Activated CD8-positive, alpha-beta memory T cell treated with anti-CD3 and anti-CD28 coated beads, Interleukin-2, amount 50 U/mL, for 24 hours (primary cell): Measurements from ENCODE around the gene B9D2.
A peak's percentile ranks its signal among the peaks of the same experiment; 100 is the strongest.
"Not testable (repeated sequence)": the region's sequence is repeated elsewhere in the genome, so short reads cannot be mapped to it uniquely, and the experiment has no call there.

ENCODE experiments used
- DNase-seq: peaks from one replicate; pipeline ENCODE4 v3.0.0-alpha.2; 2020; ENCODE audit errors: extremely low read depth

Gene B9D2, protein sequence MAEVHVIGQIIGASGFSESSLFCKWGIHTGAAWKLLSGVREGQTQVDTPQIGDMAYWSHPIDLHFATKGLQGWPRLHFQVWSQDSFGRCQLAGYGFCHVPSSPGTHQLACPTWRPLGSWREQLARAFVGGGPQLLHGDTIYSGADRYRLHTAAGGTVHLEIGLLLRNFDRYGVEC

DNA sequence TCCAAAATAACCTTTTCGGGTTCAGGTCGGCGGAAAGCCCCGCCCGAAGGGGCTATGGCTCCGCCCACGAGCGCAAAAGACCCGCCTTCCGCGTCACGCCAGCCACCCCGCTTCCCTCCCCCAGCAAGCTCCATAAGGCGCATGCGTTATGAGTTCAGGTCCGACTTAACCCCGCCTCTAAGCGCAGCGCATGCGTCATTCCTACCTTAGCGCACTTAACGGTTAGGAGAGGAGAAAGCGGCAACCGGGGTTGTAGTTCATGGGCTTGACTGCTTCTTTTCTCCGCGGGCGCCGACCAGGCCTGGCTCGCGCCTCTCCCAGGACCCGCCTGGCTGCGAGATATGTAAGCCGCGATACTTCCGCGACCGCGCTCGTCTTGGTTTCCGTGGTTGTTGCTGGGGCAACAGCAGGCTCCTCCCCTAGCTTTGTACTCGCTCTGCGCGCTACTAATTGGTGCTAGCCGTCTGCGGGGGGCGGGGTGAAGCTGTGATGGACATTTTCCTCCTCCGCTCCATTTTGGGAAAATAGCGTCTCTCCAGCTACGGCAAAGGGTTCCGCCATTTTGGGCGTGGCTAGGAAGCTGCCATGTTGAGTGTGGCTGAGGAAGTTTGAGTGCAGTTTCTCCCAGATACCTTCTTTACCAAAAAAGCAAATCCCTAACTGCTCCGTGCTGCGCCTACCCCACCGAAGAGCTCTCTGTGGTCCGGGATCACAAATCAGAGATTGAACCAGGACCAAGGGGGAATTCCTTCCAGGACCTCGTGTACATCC lies at the start of gene B9D2:
B9D2 (minus strand) TSS at position 397 of the 771 bp plus-strand sequence. CDS start 630 bp downstream, outside the sequence.
- peak; percentile 96 for DNase-seq

DNA sequence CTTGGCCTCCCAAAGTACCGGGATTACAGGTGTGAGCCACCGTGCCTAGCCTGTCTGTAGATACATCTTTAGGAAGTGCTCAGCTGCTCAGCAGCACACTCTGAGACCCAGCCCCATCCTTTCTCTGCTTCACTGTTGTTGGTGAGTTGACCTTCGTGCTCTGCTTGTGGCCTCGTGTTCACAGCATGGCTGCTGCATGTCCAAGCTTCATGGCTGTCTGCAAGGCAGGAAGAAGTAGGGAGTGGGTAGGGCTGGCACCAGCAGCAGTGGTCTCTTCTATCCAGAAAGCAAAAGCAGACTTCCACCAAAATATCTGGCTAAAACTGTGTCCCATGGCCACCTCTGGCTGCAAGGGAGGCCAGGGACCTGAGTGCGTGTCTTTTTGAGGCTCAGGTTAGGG lies 49.0 kb upstream of the B9D2 start:
- no peak for DNase-seq

DNA sequence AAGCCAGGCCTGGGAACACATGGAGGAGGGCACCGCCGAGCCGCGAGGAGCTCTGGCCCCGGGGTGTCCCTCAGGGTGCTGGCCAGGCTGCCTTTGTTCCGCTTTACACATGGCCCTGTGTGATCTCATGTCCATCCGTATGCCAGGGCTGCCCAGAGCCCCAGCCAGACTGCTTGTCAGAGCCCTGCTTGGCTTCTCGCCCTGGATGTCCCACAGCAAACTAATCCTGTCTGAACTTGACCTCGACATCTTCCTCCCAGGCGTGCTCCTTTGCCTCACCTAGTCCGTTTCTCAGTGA lies 48.0 kb upstream of the B9D2 start:
- no peak for DNase-seq

DNA sequence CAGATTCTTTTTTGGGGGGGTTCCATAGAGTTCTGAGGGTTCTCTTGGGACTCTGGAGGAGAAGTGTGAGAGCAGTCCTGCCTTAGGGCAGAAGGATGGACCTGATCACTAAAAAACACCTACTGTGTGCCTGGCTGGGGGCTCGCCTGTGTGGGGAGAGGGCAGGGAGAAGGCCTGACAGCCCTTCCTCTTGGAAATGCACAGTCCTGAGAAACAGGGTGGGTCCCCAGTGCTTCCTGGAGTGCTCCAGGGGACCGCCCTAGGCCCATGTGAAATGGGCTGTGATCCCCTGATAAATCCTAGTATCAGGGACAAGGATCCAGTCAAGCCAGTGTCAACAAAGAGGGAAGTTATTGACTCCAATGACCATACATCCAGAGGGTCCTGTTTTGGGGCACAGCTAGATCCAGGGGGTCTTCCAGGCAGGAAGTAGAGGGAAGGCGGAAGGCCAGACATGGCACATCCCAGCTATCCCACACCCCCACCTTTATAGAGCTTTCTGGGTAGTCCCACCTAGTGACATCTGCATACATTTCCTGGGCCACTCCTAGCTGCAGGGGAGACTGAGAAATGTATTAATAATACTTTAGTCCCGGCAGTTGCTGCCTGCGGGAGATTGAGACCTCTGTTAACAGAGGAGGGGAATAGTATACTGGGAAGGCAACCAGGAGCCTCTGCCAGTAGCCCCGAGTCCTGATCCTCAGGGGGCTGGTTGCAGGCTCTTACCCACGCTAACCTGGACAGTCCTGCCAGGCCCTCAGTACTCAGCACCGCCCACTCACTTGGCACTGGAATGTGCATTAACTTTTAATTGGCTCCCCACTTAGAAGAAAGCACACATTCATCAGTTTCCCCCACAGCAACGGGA lies 47.4 kb upstream of the B9D2 start:
- no peak for DNase-seq

DNA sequence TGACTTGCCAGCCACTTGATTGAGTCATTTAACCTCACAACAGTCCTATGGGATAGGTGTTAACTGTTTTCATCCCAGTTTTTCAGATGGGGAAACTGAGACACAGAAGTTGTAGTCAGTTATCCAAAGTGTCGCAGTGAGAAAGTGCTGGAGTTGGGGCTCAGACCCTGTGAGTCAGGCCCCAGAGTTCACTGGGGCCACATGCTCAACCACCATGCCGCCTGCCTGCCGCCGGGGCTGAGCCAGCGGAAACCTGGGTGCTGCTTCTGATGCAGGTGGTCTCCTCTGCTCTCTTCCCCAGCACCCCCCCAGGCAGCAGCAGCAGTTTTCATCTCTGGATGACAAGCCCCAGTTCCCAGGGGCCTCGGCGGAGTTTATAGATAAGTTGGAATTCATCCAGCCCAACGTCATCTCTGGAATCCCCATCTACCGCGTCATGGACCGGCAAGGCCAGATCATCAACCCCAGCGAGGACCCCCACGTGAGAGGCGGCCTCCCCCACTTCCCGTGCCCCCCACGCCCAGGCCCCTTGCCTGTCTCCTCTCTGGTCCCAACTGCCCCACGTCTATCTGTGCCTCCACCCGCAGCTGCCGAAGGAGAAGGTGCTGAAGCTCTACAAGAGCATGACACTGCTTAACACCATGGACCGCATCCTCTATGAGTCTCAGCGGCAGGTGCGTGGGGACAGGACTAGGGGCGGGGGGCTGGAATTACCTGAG lies 46.5 kb upstream of the B9D2 start:
- no peak for DNase-seq

DNA sequence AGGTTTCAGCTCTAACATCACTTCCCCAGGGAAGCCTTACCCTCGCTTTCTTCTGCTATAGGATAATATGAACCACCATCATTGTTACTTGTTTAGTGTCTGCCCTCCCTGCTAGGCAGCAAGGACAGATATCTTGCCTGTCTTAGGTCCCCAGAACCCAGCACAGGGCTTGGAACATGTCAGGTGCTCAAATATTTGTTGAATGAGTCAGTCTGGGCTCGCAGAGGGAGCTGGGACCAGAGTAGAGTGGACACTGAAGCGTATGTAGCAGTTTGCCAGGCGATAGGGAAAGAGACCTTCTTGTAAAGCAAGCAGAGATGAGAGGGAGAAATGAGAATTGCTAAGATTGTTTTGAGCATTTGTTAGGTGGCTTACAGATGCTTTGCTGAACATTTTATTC lies 45.3 kb upstream of the B9D2 start:
- no peak for DNase-seq

DNA sequence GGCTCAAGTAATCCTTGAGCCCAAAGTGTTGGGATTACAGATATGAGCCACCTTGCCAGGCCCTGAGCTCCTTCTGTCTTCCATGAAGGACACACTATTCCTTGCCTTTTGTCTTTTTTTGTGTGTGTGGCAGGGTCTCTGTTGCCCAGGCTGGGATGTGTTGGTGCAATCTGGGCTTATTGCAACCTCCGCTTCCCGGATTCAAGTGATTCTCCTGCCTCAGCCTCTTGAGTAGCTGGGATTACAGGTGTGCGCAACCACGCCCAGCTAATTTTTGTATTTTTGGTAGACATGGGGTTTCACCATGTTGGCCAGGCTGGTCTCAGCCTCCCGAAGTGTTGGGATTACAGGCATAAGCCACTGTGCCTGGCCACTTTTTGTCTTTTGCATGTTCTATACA lies 44.9 kb upstream of the B9D2 start:
- DNase-seq: not testable (repeated sequence)

DNA sequence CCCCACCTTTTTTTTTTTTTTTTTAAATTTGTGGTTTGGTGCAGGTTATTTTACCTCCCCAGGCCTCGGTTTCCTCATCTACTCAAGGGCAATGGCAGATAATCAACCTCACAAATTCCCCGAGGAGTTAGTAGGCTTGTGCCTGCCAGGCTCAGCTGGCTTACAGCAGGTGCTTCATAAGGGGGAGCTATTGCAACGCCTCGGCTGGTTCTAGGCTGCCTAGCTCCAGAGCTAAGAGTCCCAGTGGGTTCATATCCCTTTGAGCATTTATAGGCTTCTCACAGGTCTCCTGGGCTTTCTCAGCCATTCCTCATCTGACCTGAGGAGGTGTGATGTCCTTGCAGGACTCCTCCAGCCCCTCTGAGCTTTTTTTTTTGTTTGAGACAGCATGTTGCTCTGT lies 44.3 kb upstream of the B9D2 start:
- DNase-seq: no peak

DNA sequence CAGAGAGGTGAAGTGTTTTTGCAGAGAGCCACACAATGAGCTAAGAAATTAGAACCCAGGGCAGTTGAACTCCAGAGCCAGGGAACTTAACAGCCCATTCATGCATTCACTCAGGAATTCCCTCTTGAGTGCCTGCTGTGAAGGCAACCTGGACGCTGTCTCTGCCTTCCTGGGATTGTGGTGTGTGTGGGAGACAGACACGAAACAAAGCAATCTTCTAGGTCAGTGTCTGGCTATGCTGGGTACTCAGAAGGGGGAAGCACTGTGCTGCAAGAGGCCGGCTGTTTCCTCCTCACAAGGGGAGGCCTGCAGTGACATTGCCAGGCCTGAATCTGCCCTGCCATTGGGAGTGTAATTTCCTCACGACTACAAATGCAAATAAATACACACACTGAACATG lies 43.3 kb upstream of the B9D2 start:
- no peak for DNase-seq

DNA sequence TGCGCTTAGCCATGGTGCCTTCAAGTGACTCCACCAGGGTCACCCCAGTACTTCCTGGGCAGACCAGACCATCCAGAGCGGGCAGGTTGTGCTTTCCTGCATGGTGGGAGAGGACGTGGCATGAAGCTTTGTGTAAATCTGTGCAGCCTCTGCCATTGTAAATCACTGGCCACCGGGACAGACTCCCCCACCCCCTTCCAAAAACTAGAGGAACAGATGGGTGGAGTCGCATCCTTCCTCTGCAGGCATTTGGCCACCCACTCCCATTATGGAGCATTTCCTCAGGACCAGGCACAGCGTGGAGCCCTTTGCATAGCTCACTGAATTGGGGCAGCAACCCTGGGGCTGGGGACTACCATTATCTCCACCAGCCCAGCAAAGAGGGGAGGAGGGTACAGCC lies 41.8 kb upstream of the B9D2 start:
- DNase-seq: no peak

DNA sequence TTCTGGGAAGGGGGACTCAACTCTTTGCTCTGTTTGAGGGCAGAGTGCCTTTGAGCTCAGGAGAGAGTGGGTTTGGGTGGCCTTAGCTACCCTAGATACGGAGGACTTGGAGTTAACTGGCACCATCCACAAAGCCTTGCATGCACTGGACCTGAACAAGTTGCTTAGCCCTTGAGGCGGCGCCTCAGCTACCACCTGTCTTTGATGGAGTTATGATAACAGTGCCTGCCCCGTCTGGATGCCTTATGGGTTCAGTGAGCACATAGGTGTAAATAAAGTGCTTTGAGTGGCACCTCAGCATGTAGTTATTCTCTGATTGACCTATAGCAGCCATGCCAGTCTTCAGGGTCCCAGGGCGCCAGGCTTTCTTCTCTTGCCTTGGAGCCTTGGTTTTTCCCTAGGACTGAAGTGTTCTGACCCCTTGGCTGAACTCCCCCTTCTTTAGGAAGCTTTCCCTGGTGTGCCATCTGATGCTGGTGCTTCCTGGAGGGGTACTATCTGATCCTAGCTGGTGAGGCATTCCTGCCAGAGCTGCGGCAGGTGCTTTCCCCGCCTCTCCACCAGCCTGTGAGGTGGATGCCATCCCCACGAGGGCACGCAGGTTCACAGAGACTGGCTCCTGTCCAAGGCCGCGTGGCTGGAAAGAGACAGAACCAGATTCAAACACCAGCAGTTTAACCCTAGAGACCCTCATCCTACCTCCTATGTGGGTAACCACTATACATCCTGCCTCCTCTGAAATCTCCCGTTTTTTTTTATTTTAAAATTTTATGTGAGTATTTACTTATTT lies 39.4 kb upstream of the B9D2 start:
- DNase-seq: no peak

DNA sequence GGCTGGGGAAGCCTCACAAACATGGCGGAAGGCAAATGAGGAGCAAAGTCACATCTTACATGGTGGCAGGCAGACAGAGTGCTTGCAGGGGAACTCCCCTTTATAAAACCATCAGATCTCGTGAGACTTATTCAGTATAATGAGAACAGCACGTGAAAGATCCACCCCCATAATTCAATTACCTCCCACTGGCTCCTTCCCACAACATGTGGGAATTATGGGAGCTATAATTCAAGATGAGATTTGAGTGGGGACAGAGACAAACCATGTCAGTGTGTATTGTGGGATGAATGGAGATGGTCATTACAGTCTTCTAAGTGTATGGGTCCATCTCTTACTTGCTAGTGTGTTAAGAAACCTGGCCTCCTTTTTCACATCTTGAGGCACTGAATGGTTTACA lies 38.1 kb upstream of the B9D2 start:
- no peak for DNase-seq

DNA sequence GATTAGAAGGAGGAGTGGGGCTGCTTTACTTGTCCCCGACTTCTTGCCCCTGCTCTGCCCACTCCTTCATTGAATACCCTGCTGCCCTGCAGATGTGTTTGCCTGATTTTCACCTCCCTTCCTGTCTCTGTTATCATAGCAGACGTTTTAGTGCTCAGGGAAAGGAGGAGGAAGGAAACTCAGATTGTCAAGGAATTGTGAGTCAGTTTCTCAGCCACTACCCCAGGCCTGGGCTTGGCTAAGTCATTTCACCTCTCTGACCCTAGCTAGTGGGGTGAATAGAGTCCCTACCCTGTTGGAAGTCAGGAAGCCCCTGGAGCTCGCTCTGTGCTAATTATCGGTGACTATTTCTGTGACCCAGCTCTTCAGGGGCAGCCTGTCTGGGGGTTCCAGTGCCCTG lies 37.5 kb upstream of the B9D2 start:
- DNase-seq: no peak

DNA sequence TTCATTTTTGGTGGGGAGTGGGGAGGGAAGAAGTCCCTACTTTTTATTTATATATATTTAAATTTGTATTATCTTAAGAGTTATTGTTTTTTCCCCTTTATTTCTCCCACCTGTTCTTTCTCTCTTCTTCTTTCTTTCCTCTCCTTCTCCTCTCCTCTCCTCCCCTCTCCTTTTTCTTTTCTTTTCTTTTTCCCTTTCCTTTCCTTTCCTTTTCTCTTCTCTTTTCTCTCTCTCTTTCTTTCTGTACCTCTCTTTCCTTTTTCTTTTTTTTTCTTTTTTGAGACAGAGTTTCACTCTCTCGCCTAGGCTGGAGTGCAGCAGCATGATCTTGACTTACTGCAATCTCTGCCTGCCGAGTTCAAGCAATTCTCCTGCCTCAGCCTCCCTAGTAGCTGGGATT lies 35.6 kb upstream of the B9D2 start:
- no peak for DNase-seq

DNA sequence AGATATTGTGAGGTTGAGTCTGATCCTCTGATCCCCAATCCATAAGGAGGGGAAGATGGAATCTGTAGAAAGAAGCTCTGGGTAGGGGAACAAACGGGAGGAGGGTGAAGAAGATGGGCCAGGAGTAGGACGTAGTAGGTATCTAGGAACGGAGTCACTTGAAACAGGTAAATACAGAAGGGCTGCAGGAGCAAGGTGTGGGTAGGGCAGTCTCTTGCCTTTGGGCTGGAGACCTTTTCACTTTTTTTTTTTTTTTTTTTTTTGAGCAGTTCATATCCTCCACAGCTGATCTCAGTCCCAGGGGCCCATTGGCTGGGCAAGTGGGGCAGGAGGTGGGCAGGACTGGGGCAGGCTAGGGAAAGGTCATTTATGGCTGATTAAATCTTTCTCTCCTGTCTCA lies 35.1 kb upstream of the B9D2 start:
- no peak for DNase-seq

DNA sequence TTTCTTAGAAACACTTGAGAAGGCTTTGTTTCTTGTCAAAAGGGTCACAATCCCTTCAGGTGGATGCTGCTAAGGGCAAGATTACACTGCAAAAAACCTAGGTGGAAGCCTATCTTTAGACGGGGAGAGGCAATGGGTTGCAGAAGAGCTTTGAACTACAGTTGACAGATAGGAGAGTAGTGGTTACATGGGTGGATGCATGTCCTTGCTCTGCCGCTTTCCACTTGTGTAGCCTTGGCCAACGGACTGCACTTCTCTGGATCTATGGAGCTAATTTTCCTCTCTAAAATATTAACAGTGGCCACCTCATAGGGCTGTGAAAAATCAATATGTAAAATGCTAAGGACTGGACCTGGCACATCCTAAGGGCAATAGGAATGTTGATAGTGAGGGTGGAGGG lies 34.6 kb upstream of the B9D2 start:
- no peak for DNase-seq

DNA sequence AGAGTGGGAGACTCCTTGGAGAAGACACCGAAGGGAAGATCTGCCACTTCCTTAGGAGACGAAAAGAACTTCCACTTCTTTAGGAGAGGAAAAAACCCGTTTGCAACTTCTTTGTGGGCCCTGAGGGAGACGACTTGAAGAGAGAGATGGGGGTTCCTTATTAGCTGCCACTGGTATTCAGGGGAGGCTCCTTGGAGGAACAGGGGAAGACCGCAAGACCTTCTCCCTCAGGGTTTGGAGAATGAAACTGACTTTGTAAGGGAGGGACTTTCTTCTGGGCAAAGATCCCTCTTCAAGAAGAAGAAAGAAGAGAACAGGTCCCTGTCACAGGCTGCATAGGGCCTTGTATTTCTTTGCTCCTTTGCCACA lies 34.1 kb upstream of the B9D2 start:
- DNase-seq: no peak

DNA sequence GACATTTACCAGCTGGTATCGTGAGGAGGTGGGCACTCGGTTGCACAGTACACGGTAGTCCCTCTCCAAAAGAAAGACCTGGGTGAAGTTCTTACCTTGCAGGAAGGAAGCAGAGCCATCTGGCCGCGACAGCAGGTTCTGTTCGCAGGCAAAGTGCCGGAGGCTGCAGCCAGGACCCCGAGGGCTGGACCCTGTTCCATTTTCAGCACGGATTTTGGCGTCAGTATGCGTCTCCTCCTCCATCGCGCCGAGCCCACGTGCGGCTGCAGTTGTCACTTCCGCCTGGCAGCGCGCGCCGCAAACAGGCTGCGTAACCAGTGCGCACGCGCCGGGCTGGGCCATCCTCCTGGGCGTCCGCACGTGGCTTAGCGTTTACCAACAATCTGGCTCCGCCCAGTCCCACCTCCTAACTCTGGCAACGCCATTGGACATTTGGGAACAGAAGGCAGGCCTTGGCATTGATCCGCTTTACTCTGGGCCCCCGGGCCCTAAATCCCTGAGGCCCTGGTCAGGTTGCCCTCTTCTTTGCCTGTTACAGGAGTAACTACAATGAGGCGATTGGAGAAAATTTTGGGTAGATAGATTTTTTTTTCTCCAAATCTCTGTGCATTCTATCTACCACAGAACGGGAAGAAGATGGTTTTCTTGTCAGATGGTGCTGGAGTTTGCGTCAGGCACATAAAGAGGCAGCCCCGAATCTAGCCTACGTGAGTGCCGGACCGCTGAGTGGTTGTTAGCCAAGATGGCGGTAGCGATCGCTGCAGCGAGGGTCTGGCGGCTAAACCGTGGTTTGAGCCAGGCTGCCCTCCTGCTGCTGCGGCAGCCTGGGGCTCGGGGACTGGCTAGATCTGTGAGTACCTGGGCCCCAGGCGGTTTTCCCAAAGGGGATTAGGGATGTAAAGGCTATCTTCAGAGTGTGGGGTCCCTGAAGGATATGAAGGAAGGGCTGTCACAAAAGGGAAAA lies 33.4 kb upstream of the B9D2 start, which contains the start of the genes BCKDHA and EXOSC5:
BCKDHA (plus strand) TSS at position 733 of the 964 bp plus-strand sequence; CDS start at position 743, 10 bp downstream.
EXOSC5 (minus strand) TSS at position 274 of the 964 bp plus-strand sequence; CDS start at position 243, 31 bp downstream.
- DNase-seq: peak; percentile 97

DNA sequence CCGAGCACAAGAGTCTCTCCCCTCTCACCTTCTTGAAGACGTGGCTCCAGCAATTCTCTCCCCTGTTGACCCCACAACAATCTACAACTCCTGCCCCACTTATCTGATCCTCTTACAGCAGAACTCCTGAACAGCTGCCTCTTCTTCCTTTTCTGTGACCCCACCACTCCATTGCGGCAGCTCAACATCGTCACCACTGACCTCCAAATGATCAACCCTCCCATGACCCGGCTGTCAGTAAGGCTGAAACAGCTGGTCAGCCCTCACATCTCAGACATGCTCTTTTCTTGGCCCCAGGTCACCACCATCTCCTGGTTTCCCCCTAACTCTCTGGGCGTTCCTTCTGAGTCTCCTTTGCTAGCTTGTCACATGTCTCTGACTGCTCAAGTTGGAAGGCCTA lies 31.4 kb upstream of the B9D2 start:
- DNase-seq: no peak

DNA sequence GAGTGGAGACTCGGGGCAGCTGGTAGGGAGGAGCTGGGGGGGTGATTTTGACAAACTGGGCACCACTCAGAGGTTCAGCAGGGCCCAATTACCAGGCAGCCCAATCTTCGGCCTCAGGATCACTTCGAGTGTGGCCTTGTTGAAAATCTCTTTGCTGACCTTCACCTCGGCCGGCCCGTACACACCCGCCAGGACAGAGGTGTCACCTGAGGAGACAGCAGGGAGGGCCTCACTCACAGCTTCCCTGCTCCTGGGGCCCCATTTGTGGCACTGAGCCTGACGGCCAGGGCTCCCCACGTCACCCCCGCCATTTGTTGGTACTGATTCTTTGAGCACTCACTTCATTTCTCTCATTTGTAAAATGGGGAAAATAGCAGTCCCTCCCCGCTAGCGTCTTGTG lies 28.8 kb upstream of the B9D2 start:
- no peak for DNase-seq
